Kidney epithelial cell (primary cell): ENCODE results near the gene NMRAL1. TPM values are rescaled to one million over a fixed set of nuclear protein-coding genes. Genes with fewer than 3 reads are reported as not detected.

ENCODE experiments used
- DNase-seq: peaks from one replicate; pipeline ENCODE4 v3.0.0-alpha.2; 2010; ENCODE audit warnings: low read depth
- H3K27me3 ChIP-seq: 2 replicates; pipeline ENCODE4 v1.6.0; 2011; ENCODE audit warnings: low read length; ENCODE audit not compliant: control insufficient read depth, insufficient read depth
- H3K36me3 ChIP-seq: 2 replicates; pipeline ENCODE4 v1.5.1; 2011; ENCODE audit warnings: low read length; ENCODE audit not compliant: control insufficient read depth, insufficient read depth
- H3K4me3 ChIP-seq: 2 replicates; pipeline ENCODE4 v1.5.1; 2011; ENCODE audit warnings: low read depth, mild to moderate bottlenecking, control low read depth, low read length
- CTCF ChIP-seq: IDR thresholded peaks from 2 replicates; pipeline ENCODE4 v1.5.1; 2011; ENCODE audit warnings: mild to moderate bottlenecking, moderate library complexity, low read length, control low read depth, inconsistent platforms; ENCODE audit not compliant: insufficient read depth, poor library complexity, severe bottlenecking
- total RNA-seq: library from RNA; depleted of rRNA; stranded (reverse); fragments of >200 nt; gene quantifications from 2 replicates; pipeline ENCODE4 v1.2.3, GENCODE V29; 2015

The NMRAL1 gene
- total RNA-seq, 1 donor from 2014 or later = 59.5 TPM

- Histone ChIP-seq H3K27me3 (no peaks in the 10 kb centered on the region), H3K4me3 (no peak overlapping the region), H3K36me3 (no peaks in the 10 kb centered on the region)
- no peak for TF ChIP-seq CTCF
- DNase-seq = no peak
Measured at GRCh38 chr16:4500272-4500671, 25.8 kb upstream of the NMRAL1 start.

- H3K36me3 ChIP-seq = no peaks in the 10 kb centered on the region
- no peaks in the 10 kb centered on the region for H3K27me3 ChIP-seq
- no peak overlapping the region for H3K4me3 ChIP-seq
- DNase-seq = no peak
- no peak for TF ChIP-seq CTCF
Measured at GRCh38 chr16:4499196-4499555, 24.8 kb upstream of the NMRAL1 start.

GRCh38 chr16:4498546-4499195 is 24.2 kb upstream of the NMRAL1 start:
- H3K27me3 ChIP-seq = no peaks in the 10 kb centered on the region
- DNase-seq = no peak
- no peaks in the 10 kb centered on the region for H3K36me3 ChIP-seq
- no peak for TF ChIP-seq CTCF
- no peak overlapping the region for H3K4me3 ChIP-seq

GRCh38 chr16:4496305-4496704 is 21.9 kb upstream of the NMRAL1 start:
- TF ChIP-seq CTCF = no peak
- H3K4me3 ChIP-seq = no peak overlapping the region
- no peak for DNase-seq

GRCh38 chr16:4495766-4496165 is 21.3 kb upstream of the NMRAL1 start:
- TF ChIP-seq CTCF = no peak
- Histone ChIP-seq H3K27me3 (no peaks in the 10 kb centered on the region), H3K36me3 (no peaks in the 10 kb centered on the region), H3K4me3 (no peak overlapping the region)
- DNase-seq = no peak

More at GRCh38 chr16:4496305-4496704, 21.9 kb upstream of the NMRAL1 start:
- H3K36me3 ChIP-seq = no peaks in the 10 kb centered on the region
- no peaks in the 10 kb centered on the region for H3K27me3 ChIP-seq

- no peaks in the 10 kb centered on the region for H3K36me3 ChIP-seq
- H3K4me3 ChIP-seq = no peak overlapping the region
- no peaks in the 10 kb centered on the region for H3K27me3 ChIP-seq
- DNase-seq = no peak
- no peak for TF ChIP-seq CTCF
Measured at GRCh38 chr16:4494746-4495490, 20.5 kb upstream of the NMRAL1 start.
